H1 (cell line): ENCODE measurements around the gene IGSF9B. TPM values are rescaled to one million over a fixed set of nuclear protein-coding genes. Genes with fewer than 3 reads are reported as not detected.
A peak's percentile ranks its signal among the peaks of the same experiment; 100 is the strongest.

ENCODE experiments used
- CTCF ChIA-PET: fragments of 300-600 bp; sonication (Branson Sonifier 250); formaldehyde crosslinking; loops from one replicate; lab custom pipeline; 2021; ENCODE audit not compliant: partially characterized antibody; lab: Charles Lee
- POLR2A ChIA-PET: fragments of 300-600 bp; sonication (Branson Sonifier 250); formaldehyde crosslinking; loops from one replicate; lab custom pipeline; 2021; ENCODE audit warnings: inconsistent platforms; ENCODE audit not compliant: partially characterized antibody; lab: Charles Lee
- DNase-seq, 2 experiments: peaks; one replicate each; pipeline versions ENCODE4 v3.0.0 to v3.0.0-alpha.2; 2010 to 2022; ENCODE audit warnings: low spot score in 2 of 2, low read depth in 1 of 2, mixed read lengths in 1 of 2
- FAIRE-seq: peaks from 2 replicates; lab custom pipeline; 2011; peaks lifted over from hg19 to GRCh38; lab: Jason Lieb, UNC
- H2AFZ ChIP-seq: 2 replicates; pipeline ENCODE4 v1.8.1; 2012; ENCODE audit warnings: low read length, inconsistent platforms
- H2AK5ac ChIP-seq: 2 replicates; pipeline ENCODE4 v1.6.1; 2013; ENCODE audit warnings: low read depth, low read length
- H2BK120ac ChIP-seq: replicated peaks from 2 replicates; pipeline ENCODE3; 2013; ENCODE audit warnings: low read depth, low read length, inconsistent platforms
- H2BK12ac ChIP-seq: 2 replicates; pipeline ENCODE4 v1.6.1; 2013; ENCODE audit warnings: low read depth, low read length
- H2BK15ac ChIP-seq: 2 replicates; pipeline ENCODE4 v1.6.1; 2013; ENCODE audit warnings: low read length
- H2BK20ac ChIP-seq: 2 replicates; pipeline ENCODE4 v1.6.1; 2013; ENCODE audit warnings: low read length
- H2BK5ac ChIP-seq: 2 replicates; pipeline ENCODE4 v1.6.1; 2013; ENCODE audit warnings: low read depth, low read length
- H3K14ac ChIP-seq: 2 replicates; pipeline ENCODE4 v1.6.1; 2013; ENCODE audit warnings: inconsistent platforms; ENCODE audit not compliant: insufficient read length
- H3K18ac ChIP-seq: 2 replicates; pipeline ENCODE4 v1.6.1; 2013; ENCODE audit warnings: low read length; ENCODE audit errors: extremely low read depth
- H3K23ac ChIP-seq: 2 replicates; pipeline ENCODE4 v1.6.1; 2013; ENCODE audit warnings: inconsistent platforms; ENCODE audit not compliant: insufficient read length
- H3K23me2 ChIP-seq: 2 replicates; pipeline ENCODE4 v1.6.1; 2013; ENCODE audit warnings: low read depth, low read length
- H3K27ac ChIP-seq: 2 replicates; pipeline ENCODE4 v1.6.1; 2011; ENCODE audit warnings: low read depth, low read length, inconsistent platforms
- H3K27me3 ChIP-seq, 4 experiments: replicated peaks in 1 of 4; 1 replicate in 1 of 4; 2 replicates in 3 of 4; pipeline versions ENCODE4 v1.6.1 to v1.8.1; 2011 to 2013; ENCODE audit warnings: low read length in 3 of 4, mild to moderate bottlenecking in 3 of 4, inconsistent platforms in 2 of 4, mixed read lengths in 2 of 4, moderate library complexity in 1 of 4; ENCODE audit not compliant: control insufficient read depth in 3 of 4, insufficient read depth in 3 of 4; ENCODE audit errors: extremely low read depth in 1 of 4
- H3K36me3 ChIP-seq, 4 experiments: 2 replicates each; pipeline versions ENCODE4 v1.6.1 to v1.8.1; 2011 to 2013; ENCODE audit warnings: mild to moderate bottlenecking in 4 of 4, low read length in 3 of 4, moderate library complexity in 2 of 4, control low read depth in 1 of 4, inconsistent platforms in 1 of 4; ENCODE audit not compliant: insufficient read depth in 4 of 4, control insufficient read depth in 2 of 4
- H3K4ac ChIP-seq: replicated peaks from 2 replicates; pipeline ENCODE3; 2013; ENCODE audit warnings: low read length, low read depth, mixed read lengths, inconsistent platforms; ENCODE audit not compliant: insufficient read length
- H3K4me1 ChIP-seq, 4 experiments: replicated peaks in 1 of 4; 1 replicate in 1 of 4; 2 replicates in 3 of 4; pipeline versions ENCODE4 v1.6.1 to v1.8.1; 2011 to 2013; ENCODE audit warnings: low read length in 3 of 4, inconsistent platforms in 2 of 4, mixed read lengths in 1 of 4; ENCODE audit not compliant: insufficient read depth in 4 of 4, control insufficient read depth in 3 of 4
- H3K4me2 ChIP-seq, 2 experiments: 2 replicates each; pipeline versions ENCODE4 v1.6.1 to v1.8.1; 2011 to 2013; ENCODE audit warnings: low read depth in 2 of 2, low read length in 2 of 2, control low read depth in 1 of 2, inconsistent platforms in 1 of 2, mild to moderate bottlenecking in 1 of 2; ENCODE audit not compliant: insufficient read depth in 1 of 2
- H3K4me3 ChIP-seq, 4 experiments: fragments of 200-600, 300-600 bp in 1 of 4; sonication (generic), shearing (Covaris generic), sonication (Bioruptor Twin) in 1 of 4; 2 replicates each; pipeline versions ENCODE4 v1.5.1 to v1.8.1; 2011 to 2016; ENCODE audit warnings: low read length in 4 of 4, low read depth in 3 of 4, control low read depth in 2 of 4, inconsistent platforms in 2 of 4, mild to moderate bottlenecking in 2 of 4, mixed read lengths in 1 of 4, moderate library complexity in 1 of 4; ENCODE audit not compliant: insufficient read depth in 2 of 4; ENCODE audit errors: extremely low read depth in 1 of 4
- H3K56ac ChIP-seq: replicated peaks from 2 replicates; pipeline ENCODE3; 2013; ENCODE audit warnings: low read depth, mild to moderate bottlenecking, mixed read lengths, low read length, inconsistent platforms; ENCODE audit not compliant: insufficient read length
- H3K79me1 ChIP-seq: 2 replicates; pipeline ENCODE4 v1.6.1; 2013; ENCODE audit warnings: low read depth, low read length, control low read depth
- H3K79me2 ChIP-seq, 2 experiments: 2 replicates each; pipeline versions ENCODE4 v1.6.1 to v1.8.1; 2012 to 2013; ENCODE audit warnings: low read length in 2 of 2, mild to moderate bottlenecking in 2 of 2, inconsistent platforms in 1 of 2; ENCODE audit not compliant: insufficient read depth in 2 of 2, control insufficient read depth in 1 of 2
- H3K9ac ChIP-seq, 4 experiments: replicated peaks in 1 of 4; 1 replicate in 1 of 4; 2 replicates in 3 of 4; pipeline versions ENCODE4 v1.6.1 to v1.8.1; 2011 to 2013; ENCODE audit warnings: low read depth in 3 of 4, low read length in 3 of 4, control low read depth in 2 of 4, mild to moderate bottlenecking in 2 of 4, moderate library complexity in 2 of 4, inconsistent platforms in 1 of 4; ENCODE audit errors: extremely low read depth in 1 of 4
- H3K9me3 ChIP-seq, 2 experiments: 2 replicates each; pipeline versions ENCODE4 v1.6.1 to v1.8.1; 2012 to 2013; ENCODE audit warnings: mild to moderate bottlenecking in 2 of 2, moderate library complexity in 2 of 2, control low read depth in 1 of 2, inconsistent platforms in 1 of 2, low read depth in 1 of 2, low read length in 1 of 2, mixed read lengths in 1 of 2; ENCODE audit not compliant: insufficient read depth in 2 of 2
- H4K20me1 ChIP-seq, 2 experiments: replicated peaks in 1 of 2; 2 replicates each; pipeline versions ENCODE3 to v1.8.1; 2011 to 2013; ENCODE audit warnings: inconsistent platforms in 2 of 2, low read length in 2 of 2, mild to moderate bottlenecking in 1 of 2; ENCODE audit not compliant: insufficient read depth in 2 of 2, control insufficient read depth in 1 of 2
- H4K5ac ChIP-seq: 2 replicates; pipeline ENCODE4 v1.6.1; 2013; ENCODE audit warnings: low read length, low read depth, mixed read lengths, inconsistent platforms; ENCODE audit not compliant: insufficient read length
- H4K8ac ChIP-seq: 2 replicates; pipeline ENCODE4 v1.8.0; 2013; ENCODE audit warnings: mild to moderate bottlenecking, moderate library complexity, low read length, inconsistent platforms; ENCODE audit not compliant: insufficient read depth; ENCODE audit errors: extremely low read depth
- H4K91ac ChIP-seq: replicated peaks from 2 replicates; pipeline ENCODE3; 2013; ENCODE audit warnings: low read length, mixed read lengths, inconsistent platforms; ENCODE audit not compliant: insufficient read length
- BCL11A ChIP-seq, 2 experiments: IDR thresholded peaks; one replicate each; pipeline ENCODE4 v1.6.1; 2011; ENCODE audit warnings: low read depth in 2 of 2, low read length in 2 of 2, mild to moderate bottlenecking in 2 of 2
- CREB1 ChIP-seq: IDR thresholded peaks from 2 replicates; pipeline ENCODE4 v1.6.1; 2012; ENCODE audit warnings: inconsistent platforms
- HDAC6 ChIP-seq: IDR thresholded peaks from one replicate; pipeline ENCODE4 v1.7.1; 2012; ENCODE audit warnings: low read depth, mild to moderate bottlenecking, inconsistent platforms, low read length, moderate library complexity
- JUND ChIP-seq: IDR thresholded peaks from 2 replicates; pipeline ENCODE4 v1.6.1; 2011; ENCODE audit warnings: mild to moderate bottlenecking, improper control_type of control experiment, low read length
- RAD21 ChIP-seq, 2 experiments: IDR thresholded peaks in 1 of 2; conservative IDR thresholded peaks in 1 of 2; 2 replicates each; pipeline ENCODE4 v1.6.1; 2011; ENCODE audit warnings: low read depth in 2 of 2, low read length in 2 of 2, improper control_type of control experiment in 1 of 2, inconsistent platforms in 1 of 2, mild to moderate bottlenecking in 1 of 2, moderate library complexity in 1 of 2
- RXRA ChIP-seq: IDR thresholded peaks from 2 replicates; pipeline ENCODE4 v1.6.1; 2011; ENCODE audit warnings: low read depth, mild to moderate bottlenecking, low read length, moderate library complexity; ENCODE audit not compliant: insufficient read depth
- SIRT6 ChIP-seq: IDR thresholded peaks from one replicate; pipeline ENCODE4 v1.7.1; 2012; ENCODE audit warnings: low read length, inconsistent platforms
- SP2 ChIP-seq: IDR thresholded peaks from 2 replicates; pipeline ENCODE4 v1.6.1; 2012; ENCODE audit warnings: mild to moderate bottlenecking, low read length, inconsistent platforms
- SP4 ChIP-seq: IDR thresholded peaks from 2 replicates; pipeline ENCODE4 v1.6.1; 2012; ENCODE audit warnings: low read length, inconsistent platforms
- SRF ChIP-seq: IDR thresholded peaks from 2 replicates; pipeline ENCODE4 v1.6.1; 2011; ENCODE audit warnings: mild to moderate bottlenecking, low read depth, low read length, moderate library complexity
- TBP ChIP-seq: IDR thresholded peaks from 2 replicates; pipeline ENCODE4 v1.6.1; 2011; ENCODE audit warnings: low read depth, low read length, improper control_type of control experiment
- WGBS, 2 experiments: shearing (Covaris generic) in 1 of 2; methylation state at CpG; one replicate each; pipeline versions ENCODE4 v1.1.6 to v1.1.7; 2013 to 2015; ENCODE audit warnings: low lambda C conversion rate in 2 of 2, mixed read lengths in 2 of 2, inconsistent platforms in 1 of 2, low coverage in 1 of 2, missing lambda C conversion rate in 1 of 2; ENCODE audit not compliant: insufficient replicate concordance in 2 of 2, insufficient coverage in 1 of 2, insufficient read length in 1 of 2; ENCODE audit errors: extremely low coverage in 1 of 2, missing lambda C conversion rate in 1 of 2; 5-methylcytosine and 5-hydroxymethylcytosine counted together
- polyA plus RNA-seq, 7 experiments: library from polyadenylated mRNA; depleted of rRNA in 3 of 7; stranded (reverse) in 5 of 7; unstranded in 2 of 7; fragments of >200 nt in 5 of 7; fragments of 200-250 nt in 2 of 7; gene quantifications; 1 replicate in 5 of 7; 2 replicates in 1 of 7; 4 replicates in 1 of 7; pipeline versions ENCODE4 v1.2.1 to v1.2.3, GENCODE V29; 2011 to 2013; ENCODE audit warnings: missing spikeins in 2 of 7, mixed read lengths in 2 of 7
- total RNA-seq: library from RNA; stranded (reverse); fragmentation: NEBNext Ultra II Directional; extraction: Animal tissue kit (Norgen Biotek cat#: 25700); gene quantifications from 2 replicates; pipeline ENCODE4 v1.2.1, GENCODE V29; 2021

The IGSF9B gene
- total and polyA plus RNA-seq, 2 of the 8 experiments (the other 6 are each of a cell fraction or from before 2014, with no cell fraction given): 16.5 to 49.2 TPM

- Histone ChIP-seq H4K91ac (peak overlapping the region; percentile 39), H4K8ac (peak overlapping the region; percentile 75; the same call in 1 of the 2 replicates), H3K4me2 (no peak overlapping the region), H2AFZ (no peak overlapping the region), H3K18ac (no peak overlapping the region), H3K4ac (no peak overlapping the region), H3K27me3 (no peaks in the 10 kb centered on the region), H3K36me3 (peaks cover 4 to 21% (median 17%) of the 10 kb centered on the region in 4 experiments; a peak in 6 of 8 replicates), H2BK15ac (no peak overlapping the region), H3K4me1 (peaks cover 0 to 2% (median 0%) of the 10 kb centered on the region in 4 experiments; a peak in 4 of 7 replicates), H3K9ac (no peak overlapping the region), H3K9me3 (no peaks in the 10 kb centered on the region), H4K5ac (peak overlapping the region; percentile 44), H2BK12ac (no peak overlapping the region), H3K79me1 (0 out of 2 replicates have a peak, but pooled peaks cover 2% of the 10 kb centered on the region), H3K56ac (no peak overlapping the region), H3K27ac (no peak overlapping the region; the same call in 1 of the 2 replicates), H3K23me2 (no peaks in the 10 kb centered on the region), H3K4me3 (no peak overlapping the region), H3K14ac (no peak overlapping the region), H2BK20ac (no peak overlapping the region), H2AK5ac (no peak overlapping the region), H2BK5ac (no peak overlapping the region), H3K23ac (no peak overlapping the region), H3K79me2 (no peaks in the 10 kb centered on the region), H2BK120ac (no peak overlapping the region), H4K20me1 (peaks cover 2 to 15% of the 10 kb centered on the region in 2 experiments)
- FAIRE-seq (peak; percentile 55), DNase-seq (peak in 1 of 2 experiments; percentile 89)
- CTCF ChIA-PET: interaction anchor here (0.7 to 4.4 kb wide), 48 partner anchors 9 to 254 kb away, joined by 3 to 52 read pairs (median 6); no protein-coding TSS in a partner anchor
- POLR2A ChIA-PET: interaction anchor here (0.6 to 1.4 kb wide), 4 partner anchors 13 to 23 kb away, joined by 3 read pairs; no protein-coding TSS in a partner anchor
- 75% methylated on average over 33 of the region's 36 CpGs; no CpG with 5 or more reads in 1 of the 2 experiments for WGBS, 2 experiments
- TF ChIP-seq HDAC6: no peak
- no peak for TF ChIP-seq JUND
- no peak for TF ChIP-seq SRF
- TF ChIP-seq CREB1: peak; percentile 31; the same call in 1 of the 2 replicates
- TF ChIP-seq TBP: peak; percentile 30; the same call in 1 of the 2 replicates
- no peak for TF ChIP-seq SIRT6
- TF ChIP-seq SP4: no peak
- TF ChIP-seq RXRA: no peak
- TF ChIP-seq SP2: no peak
- no peak for TF ChIP-seq BCL11A (IDR thresholded peaks at IDR 0.05; ENCODE audit: low read depth in 2 of 2, low read length in 2 of 2)
- TF ChIP-seq RAD21 (IDR thresholded peaks at IDR 0.05 in 1 of 2, conservative IDR thresholded peaks at IDR 0.05 in 1 of 2; ENCODE audit: low read depth in 2 of 2, low read length in 2 of 2): peak; percentile 90
Measured at GRCh38 chr11:133927690-133928627, 28.8 kb downstream of the IGSF9B start.
